Keratinocyte (primary cell): ENCODE results near the gene MCRS1. TPM values are rescaled to one million over a fixed set of nuclear protein-coding genes. Genes with fewer than 3 reads are reported as not detected.

Experiments
- DNase-seq: peaks from one replicate; pipeline ENCODE4 v3.0.0-alpha.2; 2011; ENCODE audit warnings: low read depth, missing footprints, low spot score
- FAIRE-seq: peaks from 2 replicates; lab custom pipeline; 2011; peaks lifted over from hg19 to GRCh38; lab: Jason Lieb, UNC
- H2AFZ ChIP-seq: 2 replicates; pipeline ENCODE4 v1.6.0; 2012; ENCODE audit warnings: low read length, control low read depth, inconsistent platforms; ENCODE audit not compliant: control insufficient read depth
- H3K27ac ChIP-seq: 2 replicates; pipeline ENCODE4 v1.5.1; 2011; ENCODE audit warnings: low read length; ENCODE audit not compliant: control insufficient read depth, insufficient read depth
- H3K27me3 ChIP-seq: 3 replicates; pipeline ENCODE4 v1.6.0; 2011; ENCODE audit warnings: low read length; ENCODE audit not compliant: control insufficient read depth, insufficient read depth; ENCODE audit errors: extremely low read depth
- H3K36me3 ChIP-seq, 2 experiments: 2 replicates in 1 of 2; 3 replicates in 1 of 2; pipeline ENCODE4 v1.5.1; 2011; ENCODE audit warnings: low read length in 2 of 2, mild to moderate bottlenecking in 1 of 2; ENCODE audit not compliant: control insufficient read depth in 2 of 2, insufficient read depth in 2 of 2; ENCODE audit errors: extremely low read depth in 1 of 2
- H3K4me1 ChIP-seq: 3 replicates; pipeline ENCODE4 v1.5.1; 2011; ENCODE audit warnings: low read length; ENCODE audit not compliant: control insufficient read depth, insufficient read depth; ENCODE audit errors: extremely low read depth
- H3K4me2 ChIP-seq: 3 replicates; pipeline ENCODE4 v1.6.0; 2011; ENCODE audit warnings: low read depth, low read length; ENCODE audit not compliant: control insufficient read depth, insufficient read depth; ENCODE audit errors: extremely low read depth
- H3K4me3 ChIP-seq, 3 experiments: fragments of 200-600 bp in 1 of 3; sonication (generic) in 1 of 3; 2 replicates in 2 of 3; 3 replicates in 1 of 3; pipeline ENCODE4 v1.5.1; 2011 to 2016; ENCODE audit warnings: low read length in 3 of 3, mild to moderate bottlenecking in 3 of 3, control low read depth in 2 of 3, inconsistent platforms in 1 of 3, low read depth in 1 of 3, mixed read lengths in 1 of 3, mixed run types in 1 of 3, moderate library complexity in 1 of 3; ENCODE audit not compliant: control insufficient read depth in 2 of 3, insufficient read depth in 2 of 3; ENCODE audit errors: extremely low read depth in 1 of 3
- H3K79me2 ChIP-seq: 2 replicates; pipeline ENCODE4 v1.6.0; 2012; ENCODE audit warnings: low read length; ENCODE audit not compliant: control insufficient read depth, insufficient read depth
- H3K9ac ChIP-seq: 3 replicates; pipeline ENCODE4 v1.6.0; 2011; ENCODE audit warnings: low read length; ENCODE audit not compliant: control insufficient read depth, insufficient read depth; ENCODE audit errors: extremely low read depth
- H3K9me1 ChIP-seq: 3 replicates; pipeline ENCODE4 v1.6.0; 2011; ENCODE audit warnings: low read length; ENCODE audit not compliant: control insufficient read depth, insufficient read depth; ENCODE audit errors: extremely low read depth
- H3K9me3 ChIP-seq: 2 replicates; pipeline ENCODE4 v1.5.1; 2012; ENCODE audit warnings: low read depth, low read length; ENCODE audit not compliant: control insufficient read depth
- H4K20me1 ChIP-seq: 3 replicates; pipeline ENCODE4 v1.6.0; 2011; ENCODE audit warnings: low read length; ENCODE audit not compliant: control insufficient read depth, insufficient read depth; ENCODE audit errors: extremely low read depth
- CTCF ChIP-seq, 3 experiments: IDR thresholded peaks in 1 of 3; conservative IDR thresholded peaks in 1 of 3; optimal IDR thresholded peaks in 1 of 3; 2 replicates in 2 of 3; 3 replicates in 1 of 3; pipeline versions ENCODE3 to v1.5.1; 2011; ENCODE audit warnings: low read length in 3 of 3, mild to moderate bottlenecking in 3 of 3, moderate library complexity in 2 of 3, control low read depth in 1 of 3, inconsistent platforms in 1 of 3; ENCODE audit not compliant: insufficient read depth in 2 of 3; ENCODE audit errors: extremely low read depth in 1 of 3
- EZH2 ChIP-seq: IDR thresholded peaks from one replicate; pipeline ENCODE4 v1.6.1; 2012; ENCODE audit warnings: inconsistent platforms, mild to moderate bottlenecking, low read length, moderate library complexity
- dilution Hi-C: fragments of 300-500 bp; cut with MboI; formaldehyde crosslinking; loops from one replicate; pipeline ENCODE4 v1.7.0; 2020; ENCODE audit warnings: low sequenced_read_pairs; ENCODE audit not compliant: extremely low pct_ligation_motif_present
- polyA plus RNA-seq, 5 experiments: library from polyadenylated mRNA; depleted of rRNA in 3 of 5; stranded (reverse) in 3 of 5; stranded (forward) in 1 of 5; unstranded in 1 of 5; fragments of >200 nt; gene quantifications; 1 replicate in 1 of 5; 2 replicates in 3 of 5; 3 replicates in 1 of 5; pipeline versions ENCODE4 v1.2.1 to v1.2.3, GENCODE V29; 2011 to 2012; ENCODE audit warnings: missing spikeins in 2 of 5, low read depth in 1 of 5, low replicate concordance in 1 of 5

Gene MCRS1
- polyA plus RNA-seq, 1 donor (not counting 4 experiments of a cell fraction or from before 2014, with no cell fraction given): 40.7 TPM

- H3K9ac ChIP-seq: no peak overlapping the region
- dilution Hi-C loops: no loop called here
These were observed 17.9 kb downstream of the MCRS1 start for GRCh38 chr12:49549735-49550692.

GRCh38 chr12:49548822-49549648 lies 18.9 kb downstream of the MCRS1 start:
- H3K4me2 ChIP-seq: peak overlapping the region; percentile 48

More at GRCh38 chr12:49549735-49550692, 17.9 kb downstream of the MCRS1 start:
- Histone ChIP-seq H3K9me1 (peaks cover 5% of the 10 kb centered on the region), H3K27me3 (peaks cover 56% of the 10 kb centered on the region), H3K9me3 (no peaks in the 10 kb centered on the region), H3K4me1 (peaks cover 30% of the 10 kb centered on the region), H4K20me1 (no peaks in the 10 kb centered on the region), H2AFZ (no peak overlapping the region), H3K79me2 (no peaks in the 10 kb centered on the region), H3K36me3 (no peaks in the 10 kb centered on the region), H3K27ac (no peak overlapping the region), H3K4me3 (no peak overlapping the region), H3K4me2 (no peak overlapping the region)
- FAIRE-seq (no peak), DNase-seq (no peak)
- TF ChIP-seq EZH2: no peak
- TF ChIP-seq CTCF (optimal IDR thresholded peaks at IDR 0.05 in 1 of 3, IDR thresholded peaks at IDR 0.05 in 1 of 3, conservative IDR thresholded peaks at IDR 0.05 in 1 of 3; ENCODE audit: extremely low read depth in 1 of 3, insufficient read depth in 2 of 3, low read length in 3 of 3): no peak

More at GRCh38 chr12:49548822-49549648, 18.9 kb downstream of the MCRS1 start:
- peak in 1 of 3 experiments; percentile 5 for TF ChIP-seq CTCF (optimal IDR thresholded peaks at IDR 0.05 in 1 of 3, IDR thresholded peaks at IDR 0.05 in 1 of 3, conservative IDR thresholded peaks at IDR 0.05 in 1 of 3; ENCODE audit: extremely low read depth in 1 of 3, insufficient read depth in 2 of 3, low read length in 3 of 3)
- TF ChIP-seq EZH2: peak; percentile 41
- Histone ChIP-seq H3K79me2 (no peaks in the 10 kb centered on the region), H4K20me1 (no peaks in the 10 kb centered on the region), H3K27ac (no peak overlapping the region), H3K4me3 (peak overlapping the region in 1 of 3 experiments; percentile 45), H3K9ac (no peak overlapping the region), H3K36me3 (no peaks in the 10 kb centered on the region), H3K4me1 (peaks cover 30% of the 10 kb centered on the region), H3K9me1 (peaks cover 5% of the 10 kb centered on the region), H3K9me3 (no peaks in the 10 kb centered on the region), H3K27me3 (peaks cover 56% of the 10 kb centered on the region), H2AFZ (no peak overlapping the region)
- FAIRE-seq (no peak), DNase-seq (no peak)
- dilution Hi-C loops: no loop called here
